ENCODE measurements around the gene ANKS1B.

DNA sequence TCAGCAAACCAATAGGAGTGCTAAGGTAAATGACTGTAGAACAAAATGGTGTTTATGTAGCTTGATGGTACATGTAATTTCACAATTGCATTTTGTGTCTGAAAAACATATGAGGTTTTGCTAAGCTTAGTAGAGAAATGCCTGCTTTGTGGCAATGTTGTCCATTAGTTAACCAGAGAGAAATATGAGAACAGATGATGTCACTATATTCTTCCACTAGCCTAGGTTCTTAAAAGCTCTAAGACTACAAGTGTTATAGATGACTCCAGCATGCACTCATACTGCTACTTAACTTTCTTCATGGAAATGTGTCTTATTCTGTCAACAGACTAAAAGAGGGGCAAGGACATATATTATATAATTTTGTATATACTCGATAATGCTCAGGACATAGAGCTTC is 1030.2 kb downstream of the ANKS1B start:
- TF ChIP-seq EP300 (IDR thresholded peaks at IDR 0.05): no peak
- TF ChIP-seq, protein P1, sequence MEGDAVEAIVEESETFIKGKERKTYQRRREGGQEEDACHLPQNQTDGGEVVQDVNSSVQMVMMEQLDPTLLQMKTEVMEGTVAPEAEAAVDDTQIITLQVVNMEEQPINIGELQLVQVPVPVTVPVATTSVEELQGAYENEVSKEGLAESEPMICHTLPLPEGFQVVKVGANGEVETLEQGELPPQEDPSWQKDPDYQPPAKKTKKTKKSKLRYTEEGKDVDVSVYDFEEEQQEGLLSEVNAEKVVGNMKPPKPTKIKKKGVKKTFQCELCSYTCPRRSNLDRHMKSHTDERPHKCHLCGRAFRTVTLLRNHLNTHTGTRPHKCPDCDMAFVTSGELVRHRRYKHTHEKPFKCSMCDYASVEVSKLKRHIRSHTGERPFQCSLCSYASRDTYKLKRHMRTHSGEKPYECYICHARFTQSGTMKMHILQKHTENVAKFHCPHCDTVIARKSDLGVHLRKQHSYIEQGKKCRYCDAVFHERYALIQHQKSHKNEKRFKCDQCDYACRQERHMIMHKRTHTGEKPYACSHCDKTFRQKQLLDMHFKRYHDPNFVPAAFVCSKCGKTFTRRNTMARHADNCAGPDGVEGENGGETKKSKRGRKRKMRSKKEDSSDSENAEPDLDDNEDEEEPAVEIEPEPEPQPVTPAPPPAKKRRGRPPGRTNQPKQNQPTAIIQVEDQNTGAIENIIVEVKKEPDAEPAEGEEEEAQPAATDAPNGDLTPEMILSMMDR (IDR thresholded peaks at IDR 0.05): no peak
